ENCODE measurements around the gene APP.

DNA sequence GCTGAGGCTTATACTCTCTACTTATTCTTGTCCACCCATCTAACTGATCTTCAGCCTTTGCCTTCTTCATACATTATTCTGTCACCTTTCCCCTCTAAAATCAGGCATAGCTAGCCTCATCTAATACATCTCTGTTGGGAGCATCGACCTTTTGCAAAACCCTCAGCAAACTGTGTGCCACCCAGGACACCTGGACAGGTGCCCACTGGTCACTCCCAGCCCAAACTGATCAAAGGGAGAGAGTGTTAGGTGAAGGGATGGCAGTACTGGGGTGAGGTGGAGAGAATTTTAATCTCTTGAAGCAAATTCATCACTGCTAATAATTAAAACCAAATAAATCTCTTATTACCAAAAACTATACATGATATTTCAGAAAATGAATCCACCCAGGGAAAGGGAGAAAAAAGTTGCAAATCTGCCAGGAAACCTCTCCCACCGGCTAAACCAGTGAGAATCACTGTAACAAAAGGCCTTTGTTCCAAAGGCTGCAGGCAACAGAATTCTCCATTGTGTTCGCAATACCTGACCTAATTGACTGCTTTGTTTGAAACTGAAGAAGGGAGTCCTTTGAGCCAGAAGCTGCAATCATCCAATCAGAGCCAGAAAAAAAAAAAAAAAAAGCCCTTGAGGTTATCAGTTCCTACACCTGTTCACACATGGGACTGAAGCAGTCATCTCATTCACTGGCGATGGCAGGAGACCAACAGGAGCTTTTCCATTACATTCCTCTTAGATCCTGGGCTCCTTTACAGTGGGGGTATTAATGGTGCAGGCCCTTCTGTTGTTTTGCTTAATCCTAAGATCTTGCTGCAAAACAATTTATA lies 172.6 kb downstream of the APP start:
- TF ChIP-seq, protein P1, sequence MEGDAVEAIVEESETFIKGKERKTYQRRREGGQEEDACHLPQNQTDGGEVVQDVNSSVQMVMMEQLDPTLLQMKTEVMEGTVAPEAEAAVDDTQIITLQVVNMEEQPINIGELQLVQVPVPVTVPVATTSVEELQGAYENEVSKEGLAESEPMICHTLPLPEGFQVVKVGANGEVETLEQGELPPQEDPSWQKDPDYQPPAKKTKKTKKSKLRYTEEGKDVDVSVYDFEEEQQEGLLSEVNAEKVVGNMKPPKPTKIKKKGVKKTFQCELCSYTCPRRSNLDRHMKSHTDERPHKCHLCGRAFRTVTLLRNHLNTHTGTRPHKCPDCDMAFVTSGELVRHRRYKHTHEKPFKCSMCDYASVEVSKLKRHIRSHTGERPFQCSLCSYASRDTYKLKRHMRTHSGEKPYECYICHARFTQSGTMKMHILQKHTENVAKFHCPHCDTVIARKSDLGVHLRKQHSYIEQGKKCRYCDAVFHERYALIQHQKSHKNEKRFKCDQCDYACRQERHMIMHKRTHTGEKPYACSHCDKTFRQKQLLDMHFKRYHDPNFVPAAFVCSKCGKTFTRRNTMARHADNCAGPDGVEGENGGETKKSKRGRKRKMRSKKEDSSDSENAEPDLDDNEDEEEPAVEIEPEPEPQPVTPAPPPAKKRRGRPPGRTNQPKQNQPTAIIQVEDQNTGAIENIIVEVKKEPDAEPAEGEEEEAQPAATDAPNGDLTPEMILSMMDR (IDR thresholded peaks at IDR 0.05) = no peak
- TF ChIP-seq POLR2A (IDR thresholded peaks at IDR 0.05) = no peak
